SK-N-SH treated with all-trans-retinoic acid at 6 μM for 48 hours (cell line): ENCODE data around the gene AHCYL2.

Source experiments
- CSDC2 ChIP-seq: fragments of 250-450 bp; sonication (Bioruptor Pico); IDR thresholded peaks from 2 replicates; pipeline ENCODE4 v1.5.0; 2020; ENCODE audit warnings: mild to moderate bottlenecking, moderate library complexity
- PPARA ChIP-seq: fragments of 250-450 bp; sonication (Bioruptor Pico); IDR thresholded peaks from 2 replicates; pipeline ENCODE4 v1.5.0; 2020; ENCODE audit warnings: mild to moderate bottlenecking, borderline replicate concordance
- RARB ChIP-seq: fragments of 250-450 bp; sonication (Bioruptor Pico); IDR thresholded peaks from 2 replicates; pipeline ENCODE4 v1.8.0; 2021; ENCODE audit warnings: mild to moderate bottlenecking, moderate library complexity
- SNAI2 ChIP-seq: fragments of 250-450 bp; sonication (Bioruptor Pico); IDR thresholded peaks from 2 replicates; pipeline ENCODE4 v1.5.0; 2020; ENCODE audit warnings: mild to moderate bottlenecking, moderate library complexity
- ZC3H10 ChIP-seq: fragments of 250-450 bp; sonication (Bioruptor Pico); IDR thresholded peaks from 2 replicates; pipeline ENCODE4 v1.5.1; 2021; ENCODE audit warnings: mild to moderate bottlenecking, moderate library complexity
- ZFP3 ChIP-seq: fragments of 250-450 bp; sonication (Bioruptor Pico); IDR thresholded peaks from 2 replicates; pipeline ENCODE4 v1.5.0; 2020; ENCODE audit warnings: mild to moderate bottlenecking, moderate library complexity
- ZNF70 ChIP-seq: fragments of 450-650 bp; formaldehyde crosslinking; IDR thresholded peaks from 2 replicates; pipeline ENCODE4 v1.5.0; 2020; ENCODE audit warnings: mild to moderate bottlenecking, moderate library complexity
- TF ChIP-seq, protein P1 (sequence below): fragments of 250-450 bp; sonication (Bioruptor Pico); IDR thresholded peaks from 2 replicates; pipeline ENCODE4 v1.5.0; 2020; ENCODE audit warnings: mild to moderate bottlenecking, moderate library complexity
- TF ChIP-seq, protein P2 (sequence below): fragments of 250-450 bp; sonication (Bioruptor Pico); IDR thresholded peaks from 2 replicates; pipeline ENCODE4 v1.8.0; 2020; ENCODE audit warnings: mild to moderate bottlenecking, moderate library complexity, borderline replicate concordance
- TF ChIP-seq, protein P3 (sequence below): fragments of 250-450 bp; sonication (Bioruptor Pico); IDR thresholded peaks from 2 replicates; pipeline ENCODE4 v1.5.1; 2020; ENCODE audit warnings: low read depth, mild to moderate bottlenecking, moderate library complexity

DNA sequence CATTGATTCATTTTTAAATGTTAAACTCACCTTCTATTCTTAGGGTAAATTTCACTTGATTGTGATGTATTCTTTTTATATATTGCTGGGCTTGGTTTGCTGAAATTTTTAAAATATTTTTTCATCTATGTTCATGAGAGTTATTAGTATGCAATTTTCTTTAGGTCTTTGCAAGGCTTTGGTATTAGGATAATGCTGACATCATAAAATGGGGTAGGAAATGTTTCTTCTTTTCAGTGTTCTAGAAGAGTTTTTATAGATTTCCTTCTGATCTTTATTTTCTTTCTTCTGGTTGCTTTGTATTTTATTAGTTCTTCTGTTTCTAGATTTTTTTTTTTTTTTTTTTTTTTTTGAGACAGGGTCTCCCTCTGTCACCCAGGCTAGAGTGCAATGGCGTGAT, 56.3 kb downstream of the AHCYL2 start:
- TF ChIP-seq, protein P1, sequence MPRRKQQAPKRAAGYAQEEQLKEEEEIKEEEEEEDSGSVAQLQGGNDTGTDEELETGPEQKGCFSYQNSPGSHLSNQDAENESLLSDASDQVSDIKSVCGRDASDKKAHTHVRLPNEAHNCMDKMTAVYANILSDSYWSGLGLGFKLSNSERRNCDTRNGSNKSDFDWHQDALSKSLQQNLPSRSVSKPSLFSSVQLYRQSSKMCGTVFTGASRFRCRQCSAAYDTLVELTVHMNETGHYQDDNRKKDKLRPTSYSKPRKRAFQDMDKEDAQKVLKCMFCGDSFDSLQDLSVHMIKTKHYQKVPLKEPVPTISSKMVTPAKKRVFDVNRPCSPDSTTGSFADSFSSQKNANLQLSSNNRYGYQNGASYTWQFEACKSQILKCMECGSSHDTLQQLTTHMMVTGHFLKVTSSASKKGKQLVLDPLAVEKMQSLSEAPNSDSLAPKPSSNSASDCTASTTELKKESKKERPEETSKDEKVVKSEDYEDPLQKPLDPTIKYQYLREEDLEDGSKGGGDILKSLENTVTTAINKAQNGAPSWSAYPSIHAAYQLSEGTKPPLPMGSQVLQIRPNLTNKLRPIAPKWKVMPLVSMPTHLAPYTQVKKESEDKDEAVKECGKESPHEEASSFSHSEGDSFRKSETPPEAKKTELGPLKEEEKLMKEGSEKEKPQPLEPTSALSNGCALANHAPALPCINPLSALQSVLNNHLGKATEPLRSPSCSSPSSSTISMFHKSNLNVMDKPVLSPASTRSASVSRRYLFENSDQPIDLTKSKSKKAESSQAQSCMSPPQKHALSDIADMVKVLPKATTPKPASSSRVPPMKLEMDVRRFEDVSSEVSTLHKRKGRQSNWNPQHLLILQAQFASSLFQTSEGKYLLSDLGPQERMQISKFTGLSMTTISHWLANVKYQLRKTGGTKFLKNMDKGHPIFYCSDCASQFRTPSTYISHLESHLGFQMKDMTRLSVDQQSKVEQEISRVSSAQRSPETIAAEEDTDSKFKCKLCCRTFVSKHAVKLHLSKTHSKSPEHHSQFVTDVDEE, result no peak
- no peak for TF ChIP-seq CSDC2 (CRISPR knock-in tag)
- no peak for TF ChIP-seq RARB (CRISPR knock-in tag)
- TF ChIP-seq SNAI2 (CRISPR knock-in tag), result no peak
- TF ChIP-seq ZFP3, result no peak
- TF ChIP-seq PPARA (CRISPR knock-in tag), result no peak
- TF ChIP-seq ZNF70 (CRISPR knock-in tag), result no peak
- TF ChIP-seq, protein P2, sequence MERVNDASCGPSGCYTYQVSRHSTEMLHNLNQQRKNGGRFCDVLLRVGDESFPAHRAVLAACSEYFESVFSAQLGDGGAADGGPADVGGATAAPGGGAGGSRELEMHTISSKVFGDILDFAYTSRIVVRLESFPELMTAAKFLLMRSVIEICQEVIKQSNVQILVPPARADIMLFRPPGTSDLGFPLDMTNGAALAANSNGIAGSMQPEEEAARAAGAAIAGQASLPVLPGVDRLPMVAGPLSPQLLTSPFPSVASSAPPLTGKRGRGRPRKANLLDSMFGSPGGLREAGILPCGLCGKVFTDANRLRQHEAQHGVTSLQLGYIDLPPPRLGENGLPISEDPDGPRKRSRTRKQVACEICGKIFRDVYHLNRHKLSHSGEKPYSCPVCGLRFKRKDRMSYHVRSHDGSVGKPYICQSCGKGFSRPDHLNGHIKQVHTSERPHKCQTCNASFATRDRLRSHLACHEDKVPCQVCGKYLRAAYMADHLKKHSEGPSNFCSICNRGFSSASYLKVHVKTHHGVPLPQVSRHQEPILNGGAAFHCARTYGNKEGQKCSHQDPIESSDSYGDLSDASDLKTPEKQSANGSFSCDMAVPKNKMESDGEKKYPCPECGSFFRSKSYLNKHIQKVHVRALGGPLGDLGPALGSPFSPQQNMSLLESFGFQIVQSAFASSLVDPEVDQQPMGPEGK (CRISPR knock-in tag), result no peak
- no peak for TF ChIP-seq ZC3H10 (CRISPR knock-in tag)
- TF ChIP-seq, protein P3, sequence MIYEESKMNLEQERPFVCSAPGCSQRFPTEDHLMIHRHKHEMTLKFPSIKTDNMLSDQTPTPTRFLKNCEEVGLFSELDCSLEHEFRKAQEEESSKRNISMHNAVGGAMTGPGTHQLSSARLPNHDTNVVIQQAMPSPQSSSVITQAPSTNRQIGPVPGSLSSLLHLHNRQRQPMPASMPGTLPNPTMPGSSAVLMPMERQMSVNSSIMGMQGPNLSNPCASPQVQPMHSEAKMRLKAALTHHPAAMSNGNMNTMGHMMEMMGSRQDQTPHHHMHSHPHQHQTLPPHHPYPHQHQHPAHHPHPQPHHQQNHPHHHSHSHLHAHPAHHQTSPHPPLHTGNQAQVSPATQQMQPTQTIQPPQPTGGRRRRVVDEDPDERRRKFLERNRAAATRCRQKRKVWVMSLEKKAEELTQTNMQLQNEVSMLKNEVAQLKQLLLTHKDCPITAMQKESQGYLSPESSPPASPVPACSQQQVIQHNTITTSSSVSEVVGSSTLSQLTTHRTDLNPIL, result no peak
